Measurements from ENCODE around the gene PROX1. TPM values are rescaled to one million over a fixed set of nuclear protein-coding genes. Genes with fewer than 3 reads are reported as not detected.

Gene PROX1
- total and polyA plus RNA-seq, 2 donors from 2014 or later: 0.92 to 6.6 TPM

DNA sequence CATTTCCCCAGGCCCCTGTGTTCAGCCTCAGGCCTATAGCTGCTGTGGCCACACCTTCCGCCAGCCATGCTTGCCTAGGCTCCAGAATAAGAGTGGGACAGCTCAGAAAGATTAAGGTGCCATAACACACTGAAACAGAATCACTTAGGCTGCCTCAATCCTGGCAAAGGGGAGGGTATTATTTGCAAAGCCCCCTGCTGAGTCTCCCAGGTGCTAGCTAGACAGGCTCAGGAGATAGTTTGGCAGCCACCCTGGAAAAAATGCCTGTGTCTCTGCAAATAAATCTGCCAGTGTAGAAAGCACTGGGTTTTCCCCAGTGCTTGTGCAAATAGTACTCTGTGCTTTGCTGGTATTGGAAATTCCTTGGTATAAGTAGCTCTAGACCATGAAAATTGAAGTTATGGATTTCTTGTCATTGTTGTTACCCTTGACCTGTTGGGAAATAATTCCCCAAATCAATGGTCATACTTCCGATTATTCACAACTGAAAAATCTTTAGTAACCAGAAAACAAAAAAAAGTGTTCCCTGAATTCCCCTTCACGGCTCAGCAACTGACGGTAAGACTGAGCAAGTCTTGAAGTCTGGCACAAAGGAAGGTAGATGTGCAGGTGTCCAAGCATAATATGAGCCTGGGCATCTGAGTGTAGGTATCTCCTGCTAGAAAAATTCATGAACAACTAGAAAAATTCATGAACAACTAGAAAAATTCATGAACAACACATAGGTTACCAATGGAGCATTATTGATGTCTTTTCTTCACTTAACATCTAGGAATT lies 56.9 kb downstream of the PROX1 start:
- intact Hi-C loops (cut with DNase I): no loop called here
- H3K4me1 ChIP-seq (ENCODE audit: control insufficient read depth in 2 of 3, insufficient read depth in 2 of 3, low read depth in 1 of 3, low read length in 3 of 3): no peaks in the 10 kb centered on the region
- no peak overlapping the region for H3K27ac ChIP-seq (ENCODE audit: low read depth in 2 of 2, low read length in 2 of 2)
- no peaks in the 10 kb centered on the region for H3K27me3 ChIP-seq (ENCODE audit: control insufficient read depth, insufficient read depth, low read length)
- no peaks in the 10 kb centered on the region for H3K9me3 ChIP-seq (ENCODE audit: control insufficient read depth in 2 of 3, insufficient read depth in 1 of 3, low read length in 3 of 3)
- DNase-seq (no peak), FAIRE-seq (no peak)
- H3K4me3 ChIP-seq (ENCODE audit: low read length in 3 of 3): no peak overlapping the region
- no peak overlapping the region for H3K9ac ChIP-seq (ENCODE audit: low read length in 3 of 3)
- no peaks in the 10 kb centered on the region for H3K36me3 ChIP-seq (ENCODE audit: control insufficient read depth in 2 of 3, insufficient read depth in 3 of 3, low read length in 3 of 3)
- TF ChIP-seq, protein P1, sequence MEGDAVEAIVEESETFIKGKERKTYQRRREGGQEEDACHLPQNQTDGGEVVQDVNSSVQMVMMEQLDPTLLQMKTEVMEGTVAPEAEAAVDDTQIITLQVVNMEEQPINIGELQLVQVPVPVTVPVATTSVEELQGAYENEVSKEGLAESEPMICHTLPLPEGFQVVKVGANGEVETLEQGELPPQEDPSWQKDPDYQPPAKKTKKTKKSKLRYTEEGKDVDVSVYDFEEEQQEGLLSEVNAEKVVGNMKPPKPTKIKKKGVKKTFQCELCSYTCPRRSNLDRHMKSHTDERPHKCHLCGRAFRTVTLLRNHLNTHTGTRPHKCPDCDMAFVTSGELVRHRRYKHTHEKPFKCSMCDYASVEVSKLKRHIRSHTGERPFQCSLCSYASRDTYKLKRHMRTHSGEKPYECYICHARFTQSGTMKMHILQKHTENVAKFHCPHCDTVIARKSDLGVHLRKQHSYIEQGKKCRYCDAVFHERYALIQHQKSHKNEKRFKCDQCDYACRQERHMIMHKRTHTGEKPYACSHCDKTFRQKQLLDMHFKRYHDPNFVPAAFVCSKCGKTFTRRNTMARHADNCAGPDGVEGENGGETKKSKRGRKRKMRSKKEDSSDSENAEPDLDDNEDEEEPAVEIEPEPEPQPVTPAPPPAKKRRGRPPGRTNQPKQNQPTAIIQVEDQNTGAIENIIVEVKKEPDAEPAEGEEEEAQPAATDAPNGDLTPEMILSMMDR (IDR thresholded peaks at IDR 0.05; ENCODE audit: borderline replicate concordance, extremely low read depth, insufficient read depth): no peak

DNA sequence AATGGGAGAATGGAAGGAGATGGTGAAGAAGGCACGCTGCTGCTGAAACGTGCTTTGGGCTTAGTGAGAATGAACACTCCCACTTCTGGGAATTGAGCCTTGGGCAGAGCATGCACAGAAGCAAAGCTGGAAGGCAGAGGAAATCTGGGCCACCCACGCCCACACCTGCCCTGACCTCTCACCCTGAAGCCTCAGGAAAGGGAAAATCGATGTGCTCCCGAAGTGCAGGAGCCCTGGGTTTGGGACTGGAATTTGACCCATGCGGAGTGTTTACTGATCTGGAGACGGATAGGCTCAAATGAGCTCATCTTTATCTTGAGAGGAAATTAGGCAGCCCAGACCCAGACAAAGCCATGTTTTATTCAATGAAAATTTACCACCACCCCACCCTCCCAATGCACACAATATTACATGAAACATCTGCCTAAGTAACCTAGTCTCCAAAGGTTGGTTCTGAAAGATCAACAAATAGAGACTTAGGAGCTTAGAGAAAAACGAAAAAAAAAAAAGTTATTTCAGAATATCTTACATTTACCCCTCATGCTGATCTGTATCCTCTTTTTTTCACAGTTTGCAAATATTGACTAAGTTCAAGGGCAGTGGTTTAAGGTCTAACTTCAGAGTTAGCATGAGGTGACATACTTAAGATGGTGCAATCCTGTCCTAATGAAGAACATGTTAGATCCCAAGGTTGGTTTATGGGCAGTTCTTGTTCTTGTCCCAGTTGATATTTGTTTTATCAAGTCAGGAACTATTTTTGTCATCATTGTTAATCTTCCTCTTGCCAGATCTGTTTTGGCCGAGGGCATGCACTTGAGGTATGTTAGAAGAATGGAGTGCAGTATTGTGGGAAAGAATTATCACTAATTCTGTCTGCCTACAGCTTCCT lies 63.0 kb downstream of the PROX1 start:
- no peak overlapping the region for H3K4me3 ChIP-seq (ENCODE audit: low read length in 3 of 3)
- H3K9me3 ChIP-seq (ENCODE audit: control insufficient read depth in 2 of 3, insufficient read depth in 1 of 3, low read length in 3 of 3): no peaks in the 10 kb centered on the region
- H3K9ac ChIP-seq (ENCODE audit: low read length in 3 of 3): no peak overlapping the region
- no peak for DNase-seq
- no peak for FAIRE-seq
- intact Hi-C loops (cut with DNase I): no loop called here
- no peaks in the 10 kb centered on the region for H3K4me1 ChIP-seq (ENCODE audit: control insufficient read depth in 2 of 3, insufficient read depth in 2 of 3, low read depth in 1 of 3, low read length in 3 of 3)
- TF ChIP-seq, protein P1 (IDR thresholded peaks at IDR 0.05; ENCODE audit: borderline replicate concordance, extremely low read depth, insufficient read depth): no peak
- no peaks in the 10 kb centered on the region for H3K36me3 ChIP-seq (ENCODE audit: control insufficient read depth in 2 of 3, insufficient read depth in 3 of 3, low read length in 3 of 3)
- H3K27ac ChIP-seq (ENCODE audit: low read depth in 2 of 2, low read length in 2 of 2): no peak overlapping the region
- H3K27me3 ChIP-seq (ENCODE audit: control insufficient read depth, insufficient read depth, low read length): no peaks in the 10 kb centered on the region

- DNase-seq (no peak), FAIRE-seq (no peak)
- H3K36me3 ChIP-seq (ENCODE audit: control insufficient read depth in 2 of 3, insufficient read depth in 3 of 3, low read length in 3 of 3): no peaks in the 10 kb centered on the region
- TF ChIP-seq, protein P1 (IDR thresholded peaks at IDR 0.05; ENCODE audit: borderline replicate concordance, extremely low read depth, insufficient read depth): no peak
- H3K4me1 ChIP-seq (ENCODE audit: control insufficient read depth in 2 of 3, insufficient read depth in 2 of 3, low read depth in 1 of 3, low read length in 3 of 3): no peaks in the 10 kb centered on the region
- no peak overlapping the region for H3K27ac ChIP-seq (ENCODE audit: low read depth in 2 of 2, low read length in 2 of 2)
- H3K9ac ChIP-seq (ENCODE audit: low read length in 3 of 3): no peak overlapping the region
- H3K9me3 ChIP-seq (ENCODE audit: control insufficient read depth in 2 of 3, insufficient read depth in 1 of 3, low read length in 3 of 3): no peaks in the 10 kb centered on the region
- no peaks in the 10 kb centered on the region for H3K27me3 ChIP-seq (ENCODE audit: control insufficient read depth, insufficient read depth, low read length)
- H3K4me3 ChIP-seq (ENCODE audit: low read length in 3 of 3): no peak overlapping the region
- intact Hi-C loops (cut with DNase I): no loop called here
Measured at GRCh38 chr1:214051786-214052185, 64.0 kb downstream of the PROX1 start.
